Measurements from ENCODE around the gene CENPV.
"Not testable (repeated sequence)": the region's sequence is repeated elsewhere in the genome, so short reads cannot be mapped to it uniquely, and the experiment has no call there.

CENPV gene

GRCh38 chr17:16325964-16326363 is 27.3 kb downstream of the CENPV start:
- H3K4me1 ChIP-seq: peaks cover 19% of the 10 kb centered on the region
- H3K27ac ChIP-seq: no peak overlapping the region
- no peaks in the 10 kb centered on the region for H3K27me3 ChIP-seq
- TF ChIP-seq Cebpa-rat (IDR thresholded peaks at IDR 0.05): no peak
- H4K20me1 ChIP-seq: no peaks in the 10 kb centered on the region
- H3K36me3 ChIP-seq: peaks cover 36% of the 10 kb centered on the region
- no peak overlapping the region for H3K4me2 ChIP-seq
- no peak overlapping the region for H3K9ac ChIP-seq
- H3K9me3 ChIP-seq: no peaks in the 10 kb centered on the region
- H3K4me3 ChIP-seq: no peak overlapping the region

- Histone ChIP-seq H3K36me3 (peaks cover 59% of the 10 kb centered on the region), H3K27me3 (no peaks in the 10 kb centered on the region), H3K4me3 (no peak overlapping the region), H4K20me1 (no peaks in the 10 kb centered on the region), H3K4me1 (peaks cover 11% of the 10 kb centered on the region; the same call in 1 of the 2 replicates), H3K9ac (no peak overlapping the region), H3K9me3 (no peaks in the 10 kb centered on the region), H3K4me2 (no peak overlapping the region), H3K27ac (no peak overlapping the region)
- TF ChIP-seq Cebpa-rat (IDR thresholded peaks at IDR 0.05): no peak
These were observed 30.6 kb downstream of the CENPV start for GRCh38 chr17:16322636-16323035.

- Histone ChIP-seq H3K4me2 (no peak overlapping the region), H3K4me3 (no peak overlapping the region), H3K9me3 (no peaks in the 10 kb centered on the region), H4K20me1 (0 out of 2 replicates have a peak, but pooled peaks cover 8% of the 10 kb centered on the region), H3K27me3 (peaks cover 4% of the 10 kb centered on the region; the same call in 1 of the 2 replicates), H3K4me1 (peaks cover 15% of the 10 kb centered on the region), H3K9ac (no peak overlapping the region), H3K36me3 (peaks cover 57% of the 10 kb centered on the region), H3K27ac (no peak overlapping the region)
- no peak for TF ChIP-seq Cebpa-rat (IDR thresholded peaks at IDR 0.05)
These were observed 33.3 kb downstream of the CENPV start for GRCh38 chr17:16319969-16320368.

- Histone ChIP-seq H3K27ac (no peak overlapping the region), H3K9ac (no peak overlapping the region), H3K9me3 (peaks cover 18% of the 10 kb centered on the region), H3K36me3 (peaks cover 53% of the 10 kb centered on the region), H3K27me3 (peaks cover 10% of the 10 kb centered on the region), H4K20me1 (peaks cover 27% of the 10 kb centered on the region), H3K4me3 (no peak overlapping the region), H3K4me1 (peaks cover 32% of the 10 kb centered on the region), H3K4me2 (peak overlapping the region; percentile 65; the same call in 1 of the 2 replicates)
- no peak for TF ChIP-seq Cebpa-rat (IDR thresholded peaks at IDR 0.05)
These were observed 38.4 kb downstream of the CENPV start for GRCh38 chr17:16314859-16315258.

GRCh38 chr17:16314189-16314588 is 39.1 kb downstream of the CENPV start:
- Histone ChIP-seq H3K9me3 (peaks cover 18% of the 10 kb centered on the region), H4K20me1 (peaks cover 27% of the 10 kb centered on the region), H3K36me3 (peaks cover 47% of the 10 kb centered on the region), H3K27me3 (peaks cover 10% of the 10 kb centered on the region), H3K4me3 (no peak overlapping the region), H3K4me1 (peaks cover 32% of the 10 kb centered on the region), H3K27ac (no peak overlapping the region), H3K9ac (no peak overlapping the region), H3K4me2 (peak overlapping the region; percentile 65)
- no peak for TF ChIP-seq Cebpa-rat (IDR thresholded peaks at IDR 0.05)

- peaks cover 27% of the 10 kb centered on the region for H4K20me1 ChIP-seq
- H3K4me1 ChIP-seq: peaks cover 32% of the 10 kb centered on the region
- H3K27ac ChIP-seq: no peak overlapping the region
- peak overlapping the region; percentile 65 for H3K4me2 ChIP-seq
- peaks cover 18% of the 10 kb centered on the region for H3K9me3 ChIP-seq
- no peak overlapping the region for H3K9ac ChIP-seq
- H3K27me3 ChIP-seq: peaks cover 10% of the 10 kb centered on the region
- H3K4me3 ChIP-seq: no peak overlapping the region
- H3K36me3 ChIP-seq: peaks cover 41% of the 10 kb centered on the region
- TF ChIP-seq Cebpa-rat (IDR thresholded peaks at IDR 0.05): no peak
These were observed 39.9 kb downstream of the CENPV start for GRCh38 chr17:16313139-16314090.

- peaks cover 32% of the 10 kb centered on the region for H3K4me1 ChIP-seq
- H3K4me3 ChIP-seq, H3K4me2 ChIP-seq: not testable (repeated sequence)
These were observed 41.2 kb downstream of the CENPV start for GRCh38 chr17:16312061-16312460.

GRCh38 chr17:16306211-16306610 is 47.1 kb downstream of the CENPV start:
- H3K9me3 ChIP-seq: peaks cover 9% of the 10 kb centered on the region
- no peak overlapping the region for H3K27ac ChIP-seq
- H4K20me1 ChIP-seq: no peaks in the 10 kb centered on the region
- no peak for TF ChIP-seq Cebpa-rat (IDR thresholded peaks at IDR 0.05)
- H3K4me1 ChIP-seq: peaks cover 9% of the 10 kb centered on the region
- peaks cover 27% of the 10 kb centered on the region for H3K36me3 ChIP-seq
- no peak overlapping the region for H3K9ac ChIP-seq
- no peak overlapping the region for H3K4me2 ChIP-seq
- H3K27me3 ChIP-seq: no peaks in the 10 kb centered on the region
- no peak overlapping the region for H3K4me3 ChIP-seq

More at GRCh38 chr17:16312061-16312460, 41.2 kb downstream of the CENPV start:
- Histone ChIP-seq H3K27me3 (peaks cover 10% of the 10 kb centered on the region), H3K36me3 (peaks cover 36% of the 10 kb centered on the region), H4K20me1 (peaks cover 27% of the 10 kb centered on the region), H3K9me3 (peaks cover 18% of the 10 kb centered on the region)
- not testable (repeated sequence) for H3K9ac ChIP-seq, H3K27ac ChIP-seq

GRCh38 chr17:16304830-16305229 is 48.4 kb downstream of the CENPV start:
- no peaks in the 10 kb centered on the region for H3K27me3 ChIP-seq
- no peak overlapping the region for H3K4me3 ChIP-seq
- H3K9me3 ChIP-seq: no peaks in the 10 kb centered on the region
- no peak overlapping the region for H3K9ac ChIP-seq
- peaks cover 9% of the 10 kb centered on the region for H3K4me1 ChIP-seq
- TF ChIP-seq Cebpa-rat (IDR thresholded peaks at IDR 0.05): no peak
- H3K27ac ChIP-seq: no peak overlapping the region
- peaks cover 30% of the 10 kb centered on the region for H3K36me3 ChIP-seq
- H4K20me1 ChIP-seq: no peaks in the 10 kb centered on the region
- no peak overlapping the region for H3K4me2 ChIP-seq

GRCh38 chr17:16302856-16303255 is 50.4 kb downstream of the CENPV start:
- peaks cover 9% of the 10 kb centered on the region for H3K4me1 ChIP-seq
- TF ChIP-seq Cebpa-rat (IDR thresholded peaks at IDR 0.05): no peak
- no peaks in the 10 kb centered on the region for H3K27me3 ChIP-seq
- no peaks in the 10 kb centered on the region for H4K20me1 ChIP-seq
- H3K4me3 ChIP-seq: no peak overlapping the region
- H3K9me3 ChIP-seq: no peaks in the 10 kb centered on the region
- H3K4me2 ChIP-seq: 0 out of 2 replicates have a peak overlapping the region, but pooled peaks have one; percentile 34
- peak overlapping the region; percentile 26; the same call in 1 of the 2 replicates for H3K27ac ChIP-seq
- H3K36me3 ChIP-seq: peaks cover 26% of the 10 kb centered on the region
- H3K9ac ChIP-seq: no peak overlapping the region
